SK-N-SH (cell line): ENCODE data around the gene GPC5. TPM values are rescaled to one million over a fixed set of nuclear protein-coding genes. Genes with fewer than 3 reads are reported as not detected.

Experiments
- CTCF ChIA-PET: fragments of 300-600, 350-600 bp; formaldehyde crosslinking; extraction: SDS; loops from one replicate; lab custom pipeline; 2021; lab: Yijun Ruan, JAX
- POLR2A ChIA-PET: fragments of 350-600 bp; sonication (Branson Sonifier 250); formaldehyde crosslinking; extraction: SDS; loops from one replicate; lab custom pipeline; 2020; ENCODE audit warnings: antibody characterized with exemption, inconsistent platforms; lab: Yijun Ruan, JAX
- DNase-seq: peaks from one replicate; pipeline ENCODE4 v3.0.0; 2012
- H2AFZ ChIP-seq: fragments of 200-600 bp; sonication (generic); 2 replicates; pipeline ENCODE4 v1.8.1; 2016; ENCODE audit warnings: antibody characterized with exemption, mild to moderate bottlenecking, low read depth
- H3F3A ChIP-seq: fragments of 200-600 bp; sonication (generic); replicated peaks from 2 replicates; pipeline ENCODE3; 2016; ENCODE audit warnings: antibody characterized with exemption, mild to moderate bottlenecking; ENCODE audit not compliant: insufficient read depth
- H3K27ac ChIP-seq, 2 experiments: fragments of 200-500 bp in 1 of 2; fragments of 200-600 bp in 1 of 2; sonication (Bioruptor generic) in 1 of 2; sonication (generic), shearing (Covaris generic) in 1 of 2; 2 replicates each; pipeline versions ENCODE4 v1.5.1 to v1.6.1; 2014 to 2016; ENCODE audit warnings: low read depth in 2 of 2, inconsistent platforms in 1 of 2, low read length in 1 of 2, mild to moderate bottlenecking in 1 of 2, mixed read lengths in 1 of 2
- H3K27me3 ChIP-seq: fragments of 200-600 bp; sonication (generic), shearing (Covaris generic); 2 replicates; pipeline ENCODE4 v1.6.1; 2016; ENCODE audit warnings: mixed run types; ENCODE audit not compliant: insufficient read depth
- H3K36me3 ChIP-seq, 2 experiments: fragments of 200-500 bp in 1 of 2; fragments of 200-600 bp in 1 of 2; sonication (Bioruptor generic) in 1 of 2; sonication (generic) in 1 of 2; replicated peaks in 1 of 2; 2 replicates each; pipeline versions ENCODE3 to v1.5.1; 2014 to 2016; ENCODE audit warnings: low read length in 1 of 2, mild to moderate bottlenecking in 1 of 2; ENCODE audit not compliant: insufficient read depth in 2 of 2, control insufficient read depth in 1 of 2
- H3K4me1 ChIP-seq, 2 experiments: fragments of 200-500 bp in 1 of 2; fragments of 200-600 bp in 1 of 2; sonication (Bioruptor generic) in 1 of 2; sonication (generic), shearing (Covaris generic) in 1 of 2; 2 replicates each; pipeline versions ENCODE4 v1.5.1 to v1.6.1; 2014 to 2016; ENCODE audit warnings: low read depth in 1 of 2, low read length in 1 of 2, mixed run types in 1 of 2; ENCODE audit not compliant: insufficient read depth in 2 of 2, control insufficient read depth in 1 of 2
- H3K4me2 ChIP-seq: fragments of 200-600 bp; sonication (generic), shearing (Covaris generic); 2 replicates; pipeline ENCODE4 v1.6.1; 2017; ENCODE audit warnings: mixed run types
- H3K4me3 ChIP-seq, 2 experiments: fragments of 200-500 bp in 1 of 2; fragments of 200-600 bp in 1 of 2; sonication (Bioruptor generic) in 1 of 2; sonication (generic), shearing (Covaris generic) in 1 of 2; 2 replicates each; pipeline versions ENCODE4 v1.5.1 to v1.8.1; 2014 to 2016; ENCODE audit warnings: low read depth in 2 of 2, inconsistent platforms in 1 of 2, low read length in 1 of 2, mild to moderate bottlenecking in 1 of 2, mixed read lengths in 1 of 2, moderate library complexity in 1 of 2
- H3K79me2 ChIP-seq: fragments of 200-600 bp; sonication (generic); 2 replicates; pipeline ENCODE4 v1.8.1; 2017; ENCODE audit warnings: mild to moderate bottlenecking; ENCODE audit not compliant: insufficient read depth
- H3K9ac ChIP-seq: fragments of 200-600 bp; sonication (generic); 2 replicates; pipeline ENCODE4 v1.6.1; 2017; ENCODE audit warnings: mixed run types
- H3K9me2 ChIP-seq: fragments of 200-600 bp; sonication (generic); 2 replicates; pipeline ENCODE4 v1.6.1; 2017; ENCODE audit warnings: mixed run types
- H3K9me3 ChIP-seq: fragments of 200-600 bp; sonication (generic); 2 replicates; pipeline ENCODE4 v1.6.1; 2017; ENCODE audit warnings: mixed run types, mild to moderate bottlenecking, moderate library complexity
- H4K20me1 ChIP-seq: fragments of 200-600 bp; sonication (generic); 2 replicates; pipeline ENCODE4 v1.6.1; 2017; ENCODE audit warnings: mild to moderate bottlenecking, mixed run types; ENCODE audit not compliant: insufficient read depth
- CHD2 ChIP-seq: fragments of 150-350 bp; IDR thresholded peaks from 2 replicates; pipeline ENCODE4 v1.6.1; 2018; ENCODE audit warnings: low read length; ENCODE audit not compliant: partially characterized antibody
- FOXM1 ChIP-seq: IDR thresholded peaks from 2 replicates; pipeline ENCODE4 v1.4.0; 2012; ENCODE audit warnings: low read depth, mild to moderate bottlenecking
- GABPA ChIP-seq: IDR thresholded peaks from 2 replicates; pipeline ENCODE4 v1.4.0; 2012; ENCODE audit warnings: low read depth, mild to moderate bottlenecking
- JUND ChIP-seq: IDR thresholded peaks from 2 replicates; pipeline ENCODE4 v1.4.0; 2012
- MAX ChIP-seq: IDR thresholded peaks from 2 replicates; pipeline ENCODE4 v1.4.0; 2012; ENCODE audit warnings: low read depth
- MEF2A ChIP-seq: IDR thresholded peaks from 2 replicates; pipeline ENCODE4 v1.4.0; 2012; ENCODE audit warnings: low read depth, borderline replicate concordance
- MXI1 ChIP-seq: IDR thresholded peaks from 2 replicates; pipeline ENCODE4 v1.6.1; 2012; ENCODE audit warnings: mild to moderate bottlenecking, low read depth, low read length, improper control_type of control experiment
- PBX3 ChIP-seq: IDR thresholded peaks from 2 replicates; pipeline ENCODE4; 2012
- POLR2AphosphoS5 ChIP-seq: IDR thresholded peaks from 2 replicates; pipeline ENCODE4 v1.6.1; 2012; ENCODE audit warnings: low read depth, low read length
- RCOR1 ChIP-seq: fragments of 150-350 bp; IDR thresholded peaks from 2 replicates; pipeline ENCODE4 v1.6.1; 2017; ENCODE audit warnings: antibody characterized with exemption, low read length
- REST ChIP-seq: IDR thresholded peaks from 2 replicates; pipeline ENCODE4 v1.6.1; 2012; ENCODE audit warnings: mild to moderate bottlenecking, low read depth, low read length, moderate library complexity
- RXRA ChIP-seq: IDR thresholded peaks from 2 replicates; pipeline ENCODE4 v1.4.0; 2012; ENCODE audit warnings: low read depth, mild to moderate bottlenecking, borderline replicate concordance
- SIN3A ChIP-seq: IDR thresholded peaks from 2 replicates; pipeline ENCODE4 v1.6.1; 2012; ENCODE audit warnings: low read depth, mild to moderate bottlenecking, low read length, moderate library complexity, borderline replicate concordance
- USF1 ChIP-seq: IDR thresholded peaks from 2 replicates; pipeline ENCODE4 v1.4.0; 2012; ENCODE audit warnings: low read depth, borderline replicate concordance
- YY1 ChIP-seq: IDR thresholded peaks from 2 replicates; pipeline ENCODE4 v1.4.0; 2012; ENCODE audit warnings: low read depth, mild to moderate bottlenecking
- ZBTB33 ChIP-seq: IDR thresholded peaks from 2 replicates; pipeline ENCODE4 v1.4.0; 2012; ENCODE audit warnings: low read depth, borderline replicate concordance
- WGBS: methylation state at CpG from one replicate; pipeline ENCODE4 v1.1.6; 2017; ENCODE audit warnings: low lambda C conversion rate; 5-methylcytosine and 5-hydroxymethylcytosine counted together
- polyA plus RNA-seq, 3 experiments: library from polyadenylated mRNA; depleted of rRNA; stranded (reverse); fragments of >200 nt; gene quantifications; 2 replicates each; pipeline ENCODE4 v1.2.3, GENCODE V29; 2012

Gene GPC5
- polyA plus RNA-seq, 1 of the 3 experiments (the other 2 are of a cell fraction), result 0.03 TPM

GRCh38 chr13:91357613-91358386 lies 40.6 kb upstream of the GPC5 start:
- no peak for DNase-seq
- H3F3A ChIP-seq, result peaks cover 18% of the 10 kb centered on the region
- WGBS, result 77% methylated on average over 7 of the region's 7 CpGs
- H3K9ac ChIP-seq, result no peak overlapping the region
- H4K20me1 ChIP-seq, result peaks cover 7% of the 10 kb centered on the region; the same call in 1 of the 2 replicates
- ChIA-PET CTCF (interaction anchor here (2.1 kb wide), 1 partner anchor 424 kb away, joined by 8 read pairs; no protein-coding TSS in a partner anchor), POLR2A (interaction anchor here (0.7 to 1.1 kb wide), 2 partner anchors 416 to 656 kb away, joined by 3 read pairs; no protein-coding TSS in a partner anchor)
- H3K9me3 ChIP-seq, result no peaks in the 10 kb centered on the region
- no peak for TF ChIP-seq YY1
- no peak for TF ChIP-seq SIN3A
- no peak; the same call in 1 of the 2 replicates for TF ChIP-seq POLR2AphosphoS5
- TF ChIP-seq CHD2, result no peak
- no peak for TF ChIP-seq JUND
- TF ChIP-seq MEF2A, result no peak
- TF ChIP-seq ZBTB33, result no peak
- TF ChIP-seq FOXM1, result no peak
- TF ChIP-seq USF1, result no peak
- H3K4me3 ChIP-seq, result no peak overlapping the region
- 0 out of 2 replicates have a peak, but pooled peaks cover 3% of the 10 kb centered on the region for H3K79me2 ChIP-seq
- no peaks in the 10 kb centered on the region; a peak in 2 of 4 replicates for H3K4me1 ChIP-seq
- no peak overlapping the region for H2AFZ ChIP-seq
- peaks cover 33 to 52% of the 10 kb centered on the region in 2 experiments for H3K36me3 ChIP-seq
- no peaks in the 10 kb centered on the region for H3K9me2 ChIP-seq
- no peak overlapping the region for H3K27ac ChIP-seq
- no peaks in the 10 kb centered on the region for H3K27me3 ChIP-seq
- H3K4me2 ChIP-seq, result no peak overlapping the region

- H3K9ac ChIP-seq, result no peak overlapping the region
- POLR2A ChIA-PET, result interaction anchor here (1.1 kb wide), 1 partner anchor 416 kb away, joined by 3 read pairs; no protein-coding TSS in a partner anchor
- H3K27ac ChIP-seq, result no peak overlapping the region
- WGBS, result 91% methylated on average over 2 of the region's 2 CpGs
- H4K20me1 ChIP-seq, result peaks cover 7% of the 10 kb centered on the region; the same call in 1 of the 2 replicates
- H3K9me3 ChIP-seq, result no peaks in the 10 kb centered on the region
- CTCF ChIA-PET, result interaction anchor here (2.1 kb wide), 1 partner anchor 424 kb away, joined by 8 read pairs; no protein-coding TSS in a partner anchor
- no peak overlapping the region for H2AFZ ChIP-seq
- no peak overlapping the region for H3K4me3 ChIP-seq
- no peaks in the 10 kb centered on the region for H3K27me3 ChIP-seq
- no peaks in the 10 kb centered on the region; a peak in 1 of 4 replicates for H3K4me1 ChIP-seq
- H3K79me2 ChIP-seq, result 0 out of 2 replicates have a peak, but pooled peaks cover 3% of the 10 kb centered on the region
- DNase-seq, result no peak
- peaks cover 28 to 46% of the 10 kb centered on the region in 2 experiments for H3K36me3 ChIP-seq
- no peak overlapping the region for H3K4me2 ChIP-seq
- peaks cover 18% of the 10 kb centered on the region for H3F3A ChIP-seq
- no peaks in the 10 kb centered on the region for H3K9me2 ChIP-seq
- TF ChIP-seq CHD2, result no peak
- TF ChIP-seq PBX3, result no peak
- TF ChIP-seq RCOR1, result no peak
- no peak for TF ChIP-seq MXI1
- no peak for TF ChIP-seq MAX
- no peak for TF ChIP-seq RXRA
- TF ChIP-seq REST, result no peak
- no peak for TF ChIP-seq FOXM1
- TF ChIP-seq GABPA, result no peak
These were observed 40.0 kb upstream of the GPC5 start for GRCh38 chr13:91358387-91358782.
